Measurements from ENCODE around the gene SHKBP1.
"Not testable (repeated sequence)": the region's sequence is repeated elsewhere in the genome, so short reads cannot be mapped to it uniquely, and the experiment has no call there.

The SHKBP1 gene

DNA sequence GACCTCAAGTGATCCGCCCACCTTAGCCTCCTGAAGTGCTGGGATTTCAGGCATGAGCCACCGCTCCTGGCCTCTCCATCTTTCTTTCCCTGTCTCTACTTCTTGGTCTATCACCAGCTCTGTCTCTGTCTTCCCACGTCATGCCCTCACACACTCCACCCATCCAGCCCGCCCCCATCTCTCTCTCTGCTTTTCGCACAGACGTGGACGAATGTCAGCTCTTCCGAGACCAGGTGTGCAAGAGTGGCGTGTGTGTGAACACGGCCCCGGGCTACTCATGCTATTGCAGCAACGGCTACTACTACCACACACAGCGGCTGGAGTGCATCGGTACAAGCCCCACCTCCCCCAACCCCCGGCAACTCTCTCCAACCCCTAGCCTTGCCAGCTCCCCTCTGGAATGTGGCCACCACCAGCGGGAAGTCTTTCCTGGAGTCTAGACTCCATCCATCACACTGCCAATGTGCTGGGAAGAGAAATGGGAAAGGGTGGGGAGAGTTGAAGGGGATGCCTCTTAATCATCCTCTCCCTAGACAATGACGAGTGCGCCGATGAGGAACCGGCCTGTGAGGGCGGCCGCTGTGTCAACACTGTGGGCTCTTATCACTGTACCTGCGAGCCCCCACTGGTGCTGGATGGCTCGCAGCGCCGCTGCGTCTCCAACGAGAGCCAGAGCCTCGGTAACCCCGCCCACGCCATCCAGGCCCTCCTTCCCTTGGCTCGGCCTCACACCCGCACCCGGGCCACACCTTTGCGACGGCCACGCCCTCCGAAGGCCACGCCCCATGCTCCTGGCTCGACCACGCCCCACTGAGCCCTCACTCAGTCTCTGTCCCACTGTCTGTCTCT, 47.0 kb downstream of the SHKBP1 start:
- peak; percentile 57 for DNase-seq
- Histone ChIP-seq H3K36me3 (peaks cover 65% of the 10 kb centered on the region), H3K27me3 (ENCODE audit: insufficient read depth, low read depth, severe bottlenecking) (no peaks in the 10 kb centered on the region), H3K27ac (no peak overlapping the region), H3K9me3 (ENCODE audit: severe bottlenecking) (no peaks in the 10 kb centered on the region), H3K4me3 (ENCODE audit: low read depth, low read length) (no peak overlapping the region)
- TF ChIP-seq, protein P1, sequence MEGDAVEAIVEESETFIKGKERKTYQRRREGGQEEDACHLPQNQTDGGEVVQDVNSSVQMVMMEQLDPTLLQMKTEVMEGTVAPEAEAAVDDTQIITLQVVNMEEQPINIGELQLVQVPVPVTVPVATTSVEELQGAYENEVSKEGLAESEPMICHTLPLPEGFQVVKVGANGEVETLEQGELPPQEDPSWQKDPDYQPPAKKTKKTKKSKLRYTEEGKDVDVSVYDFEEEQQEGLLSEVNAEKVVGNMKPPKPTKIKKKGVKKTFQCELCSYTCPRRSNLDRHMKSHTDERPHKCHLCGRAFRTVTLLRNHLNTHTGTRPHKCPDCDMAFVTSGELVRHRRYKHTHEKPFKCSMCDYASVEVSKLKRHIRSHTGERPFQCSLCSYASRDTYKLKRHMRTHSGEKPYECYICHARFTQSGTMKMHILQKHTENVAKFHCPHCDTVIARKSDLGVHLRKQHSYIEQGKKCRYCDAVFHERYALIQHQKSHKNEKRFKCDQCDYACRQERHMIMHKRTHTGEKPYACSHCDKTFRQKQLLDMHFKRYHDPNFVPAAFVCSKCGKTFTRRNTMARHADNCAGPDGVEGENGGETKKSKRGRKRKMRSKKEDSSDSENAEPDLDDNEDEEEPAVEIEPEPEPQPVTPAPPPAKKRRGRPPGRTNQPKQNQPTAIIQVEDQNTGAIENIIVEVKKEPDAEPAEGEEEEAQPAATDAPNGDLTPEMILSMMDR (IDR thresholded peaks at IDR 0.05; ENCODE audit: low read depth, low read length): no peak

DNA sequence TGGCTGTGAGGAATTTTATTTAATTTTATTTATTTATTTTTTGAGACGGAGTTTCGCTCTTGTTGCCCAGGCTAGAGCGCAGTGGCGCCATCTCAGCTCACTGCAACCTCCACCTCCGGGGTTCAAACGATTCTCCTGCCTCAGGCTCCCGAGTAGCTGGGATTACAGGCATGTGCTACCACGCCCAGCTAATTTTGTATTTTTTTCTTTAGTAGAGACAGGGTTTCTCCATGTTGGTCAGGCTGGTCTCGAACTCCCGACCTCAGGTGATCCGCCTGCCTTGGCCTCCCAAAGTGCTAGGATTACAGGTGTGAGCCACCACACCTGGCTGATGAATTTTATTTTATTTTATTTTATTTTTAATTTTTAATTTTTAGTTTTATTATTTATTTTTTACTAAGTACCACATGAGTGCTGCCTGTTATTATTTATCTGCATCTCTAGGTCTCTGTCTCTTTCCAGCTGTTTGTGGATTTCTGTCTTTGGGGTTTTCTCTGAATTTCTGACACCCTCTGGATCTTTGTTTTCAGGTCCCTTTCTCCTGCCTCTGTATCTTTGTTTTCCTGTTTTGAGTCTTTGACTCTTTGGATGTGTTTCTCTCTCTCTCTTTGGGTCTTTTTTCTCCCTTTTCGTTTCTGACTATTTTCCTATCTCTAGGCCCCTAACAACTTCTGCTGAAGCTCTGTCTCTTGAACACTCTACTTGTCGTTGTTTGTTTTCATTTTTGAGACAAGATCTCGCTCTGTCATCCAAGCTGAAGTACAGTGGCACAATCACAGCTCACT, 47.9 kb downstream of the SHKBP1 start:
- not testable (repeated sequence) for H3K27me3 ChIP-seq (ENCODE audit: insufficient read depth, low read depth, severe bottlenecking); H3K9me3 ChIP-seq (ENCODE audit: severe bottlenecking); H3K27ac ChIP-seq; H3K4me3 ChIP-seq (ENCODE audit: low read depth, low read length); DNase-seq
- peaks cover 69% of the 10 kb centered on the region for H3K36me3 ChIP-seq

GRCh38 chr19:40625406-40626120, 48.9 kb downstream of the SHKBP1 start:
- no peaks in the 10 kb centered on the region for H3K27me3 ChIP-seq (ENCODE audit: insufficient read depth, low read depth, severe bottlenecking)
- TF ChIP-seq, protein P1 (IDR thresholded peaks at IDR 0.05; ENCODE audit: low read depth, low read length): no peak
- DNase-seq: no peak
- H3K9me3 ChIP-seq (ENCODE audit: severe bottlenecking): no peaks in the 10 kb centered on the region
- peaks cover 65% of the 10 kb centered on the region for H3K36me3 ChIP-seq
- H3K27ac ChIP-seq: no peak overlapping the region
- no peak overlapping the region for H3K4me3 ChIP-seq (ENCODE audit: low read depth, low read length)

DNA sequence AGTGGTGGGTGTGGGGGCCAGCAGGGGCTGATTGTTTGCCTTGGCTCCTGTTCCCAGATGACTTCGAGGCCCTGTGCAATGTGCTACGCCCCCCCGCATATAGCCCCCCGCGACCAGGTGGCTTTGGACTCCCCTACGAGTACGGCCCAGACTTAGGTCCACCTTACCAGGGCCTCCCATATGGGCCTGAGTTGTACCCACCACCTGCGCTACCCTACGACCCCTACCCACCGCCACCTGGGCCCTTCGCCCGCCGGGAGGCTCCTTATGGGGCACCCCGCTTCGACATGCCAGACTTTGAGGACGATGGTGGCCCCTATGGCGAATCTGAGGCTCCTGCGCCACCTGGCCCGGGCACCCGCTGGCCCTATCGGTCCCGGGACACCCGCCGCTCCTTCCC, 50.2 kb downstream of the SHKBP1 start:
- no peak for DNase-seq
- no peak overlapping the region for H3K4me3 ChIP-seq (ENCODE audit: low read depth, low read length)
- no peak overlapping the region for H3K27ac ChIP-seq
- H3K9me3 ChIP-seq (ENCODE audit: severe bottlenecking): no peaks in the 10 kb centered on the region
- H3K36me3 ChIP-seq: peaks cover 56% of the 10 kb centered on the region
- TF ChIP-seq, protein P1 (IDR thresholded peaks at IDR 0.05; ENCODE audit: low read depth, low read length): no peak
- no peaks in the 10 kb centered on the region for H3K27me3 ChIP-seq (ENCODE audit: insufficient read depth, low read depth, severe bottlenecking)

DNA sequence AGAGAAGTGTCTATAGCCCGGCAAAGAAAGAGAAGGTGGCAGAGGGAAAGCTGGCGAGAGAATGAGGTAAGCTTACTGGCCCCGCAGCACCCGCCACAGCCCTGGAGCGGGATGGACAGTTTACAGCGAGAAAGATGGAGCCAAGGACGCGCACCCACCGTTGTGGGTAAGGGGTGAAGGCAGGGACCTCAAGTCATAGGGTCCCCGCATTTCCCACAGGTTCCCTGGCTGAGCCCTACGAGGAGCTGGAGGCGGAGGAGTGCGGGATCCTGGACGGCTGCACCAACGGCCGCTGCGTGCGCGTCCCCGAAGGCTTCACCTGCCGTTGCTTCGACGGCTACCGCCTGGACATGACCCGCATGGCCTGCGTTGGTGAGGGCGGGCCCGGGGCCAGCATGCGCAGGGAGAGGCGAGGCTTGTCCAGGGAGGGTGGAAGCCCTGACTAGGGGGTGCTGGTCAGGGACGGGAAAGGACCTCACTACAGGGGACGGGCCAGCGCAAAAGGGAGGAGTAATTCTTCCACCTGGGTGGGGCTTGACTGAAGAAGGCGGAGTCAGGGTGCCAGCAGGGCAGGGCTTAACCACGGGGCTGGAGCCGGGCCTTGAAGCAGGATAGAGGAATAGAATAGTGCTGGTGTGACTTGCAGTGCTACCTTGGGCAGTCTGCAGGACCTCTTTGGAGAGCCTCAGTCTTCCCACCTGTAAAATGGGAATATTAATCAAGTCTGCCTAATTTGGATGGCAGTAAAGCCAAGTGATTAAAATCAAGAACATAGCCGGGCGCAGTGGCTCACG, 51.0 kb downstream of the SHKBP1 start:
- Histone ChIP-seq H3K27me3 (ENCODE audit: insufficient read depth, low read depth, severe bottlenecking) (no peaks in the 10 kb centered on the region), H3K4me3 (ENCODE audit: low read depth, low read length) (no peak overlapping the region), H3K36me3 (peaks cover 49% of the 10 kb centered on the region), H3K27ac (no peak overlapping the region), H3K9me3 (ENCODE audit: severe bottlenecking) (no peaks in the 10 kb centered on the region)
- TF ChIP-seq, protein P1 (IDR thresholded peaks at IDR 0.05; ENCODE audit: low read depth, low read length): no peak
- DNase-seq: no peak

All from WERI-Rb-1 (cell line).